ENCODE measurements around the gene L3MBTL4. TPM values are rescaled to one million over a fixed set of nuclear protein-coding genes. Genes with fewer than 3 reads are reported as not detected.

The L3MBTL4 gene
- total and polyA plus RNA-seq, 2 donors = 3.4 to 4.3 TPM

DNA sequence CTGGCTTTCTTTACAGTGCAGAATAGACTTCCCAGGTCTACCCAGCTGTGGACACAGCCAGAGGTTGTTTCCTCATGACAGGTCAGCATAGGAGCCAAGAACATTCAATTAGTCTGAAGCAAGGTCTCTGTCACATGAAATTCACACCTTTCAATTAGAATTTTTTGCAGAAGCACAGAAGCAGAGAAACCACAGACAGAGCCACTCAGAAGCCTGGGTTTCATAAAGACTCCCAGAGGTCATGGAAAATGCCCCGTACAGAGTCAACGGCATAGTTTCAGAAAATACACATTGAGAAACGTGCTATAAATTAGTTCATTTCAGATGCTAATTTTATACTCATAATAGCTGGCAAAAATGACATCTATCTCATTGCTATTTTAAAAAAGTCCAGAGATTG lies 432.4 kb downstream of the L3MBTL4 start:
- H3K27me3 ChIP-seq (ENCODE audit: control insufficient read depth in 2 of 2, insufficient read depth in 1 of 2, low read length in 1 of 2) = no peaks in the 10 kb centered on the region
- H3K36me3 ChIP-seq (ENCODE audit: control insufficient read depth in 2 of 2, insufficient read depth in 2 of 2, low read length in 1 of 2) = no peaks in the 10 kb centered on the region
- 95% methylated on average over 3 of the region's 3 CpGs for WGBS
- no peak overlapping the region for H3K4me3 ChIP-seq (ENCODE audit: low read length in 2 of 2)
- H3K9me3 ChIP-seq (ENCODE audit: control insufficient read depth in 2 of 2, insufficient read depth in 1 of 2, low read length in 1 of 2) = no peaks in the 10 kb centered on the region
- H3K27ac ChIP-seq (ENCODE audit: low read depth in 1 of 2, low read length in 1 of 2) = no peak overlapping the region
- no peak for DNase-seq (ENCODE audit: low read depth in 6 of 9, low spot score in 9 of 9)
- H3K4me1 ChIP-seq (ENCODE audit: control insufficient read depth in 2 of 2, insufficient read depth in 2 of 2, low read length in 2 of 2) = no peaks in the 10 kb centered on the region

- no peak overlapping the region for H3K27ac ChIP-seq (ENCODE audit: low read depth in 1 of 2, low read length in 1 of 2)
- no peaks in the 10 kb centered on the region for H3K4me1 ChIP-seq (ENCODE audit: control insufficient read depth in 2 of 2, insufficient read depth in 2 of 2, low read length in 2 of 2)
- WGBS = 96% methylated on average over 5 of the region's 5 CpGs
- H3K9me3 ChIP-seq (ENCODE audit: control insufficient read depth in 2 of 2, insufficient read depth in 1 of 2, low read length in 1 of 2) = no peaks in the 10 kb centered on the region
- H3K27me3 ChIP-seq (ENCODE audit: control insufficient read depth in 2 of 2, insufficient read depth in 1 of 2, low read length in 1 of 2) = no peaks in the 10 kb centered on the region
- no peaks in the 10 kb centered on the region for H3K36me3 ChIP-seq (ENCODE audit: control insufficient read depth in 2 of 2, insufficient read depth in 2 of 2, low read length in 1 of 2)
- DNase-seq (ENCODE audit: low read depth in 6 of 9, low spot score in 9 of 9) = no peak
- H3K4me3 ChIP-seq (ENCODE audit: low read length in 2 of 2) = no peak overlapping the region
These were observed 434.0 kb downstream of the L3MBTL4 start for GRCh38 chr18:5980721-5981120.

GRCh38 chr18:5979971-5980457 lies 434.7 kb downstream of the L3MBTL4 start:
- no peaks in the 10 kb centered on the region for H3K4me1 ChIP-seq (ENCODE audit: control insufficient read depth in 2 of 2, insufficient read depth in 2 of 2, low read length in 2 of 2)
- H3K27ac ChIP-seq (ENCODE audit: low read depth in 1 of 2, low read length in 1 of 2) = no peak overlapping the region
- 92% methylated on average over 9 of the region's 9 CpGs for WGBS
- no peaks in the 10 kb centered on the region for H3K27me3 ChIP-seq (ENCODE audit: control insufficient read depth in 2 of 2, insufficient read depth in 1 of 2, low read length in 1 of 2)
- H3K9me3 ChIP-seq (ENCODE audit: control insufficient read depth in 2 of 2, insufficient read depth in 1 of 2, low read length in 1 of 2) = no peaks in the 10 kb centered on the region
- no peak overlapping the region for H3K4me3 ChIP-seq (ENCODE audit: low read length in 2 of 2)
- peak in 1 of 9 donors; percentile 3 for DNase-seq (ENCODE audit: low read depth in 6 of 9, low spot score in 9 of 9)
- H3K36me3 ChIP-seq (ENCODE audit: control insufficient read depth in 2 of 2, insufficient read depth in 2 of 2, low read length in 1 of 2) = no peaks in the 10 kb centered on the region

GRCh38 chr18:5979176-5979888 lies 435.4 kb downstream of the L3MBTL4 start:
- Histone ChIP-seq H3K9me3 (ENCODE audit: control insufficient read depth in 2 of 2, insufficient read depth in 1 of 2, low read length in 1 of 2) (no peaks in the 10 kb centered on the region), H3K36me3 (ENCODE audit: control insufficient read depth in 2 of 2, insufficient read depth in 2 of 2, low read length in 1 of 2) (no peaks in the 10 kb centered on the region), H3K27me3 (ENCODE audit: control insufficient read depth in 2 of 2, insufficient read depth in 1 of 2, low read length in 1 of 2) (no peaks in the 10 kb centered on the region), H3K4me1 (ENCODE audit: control insufficient read depth in 2 of 2, insufficient read depth in 2 of 2, low read length in 2 of 2) (no peaks in the 10 kb centered on the region), H3K27ac (ENCODE audit: low read depth in 1 of 2, low read length in 1 of 2) (no peak overlapping the region), H3K4me3 (ENCODE audit: low read length in 2 of 2) (no peak overlapping the region)
- DNase-seq (ENCODE audit: low read depth in 6 of 9, low spot score in 9 of 9) = no peak
- WGBS = 89% methylated on average over 3 of the region's 3 CpGs

DNA sequence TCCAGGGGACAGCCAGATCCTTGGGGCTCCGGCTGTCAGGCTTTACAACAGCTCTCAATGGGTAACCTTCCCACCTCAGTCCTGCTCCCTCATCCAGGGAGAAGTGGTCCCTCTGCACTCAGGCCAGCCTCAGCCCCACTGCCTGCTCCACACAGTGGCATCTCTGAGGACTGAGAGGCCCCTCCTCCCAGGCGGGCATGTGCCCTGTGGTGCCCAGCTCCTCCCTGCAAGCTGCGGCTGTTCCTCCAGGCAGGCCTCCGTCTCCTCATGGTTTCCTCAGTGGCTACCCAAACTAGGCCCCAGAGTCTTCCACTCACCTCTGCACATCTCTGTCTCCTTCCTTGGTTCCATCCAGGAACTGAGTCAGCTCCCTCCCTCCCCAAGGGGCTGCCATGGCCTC lies 437.7 kb downstream of the L3MBTL4 start:
- no peaks in the 10 kb centered on the region for H3K27me3 ChIP-seq (ENCODE audit: control insufficient read depth in 2 of 2, insufficient read depth in 1 of 2, low read length in 1 of 2)
- 86% methylated on average over 4 of the region's 4 CpGs for WGBS
- no peak overlapping the region for H3K4me3 ChIP-seq (ENCODE audit: low read length in 2 of 2)
- no peaks in the 10 kb centered on the region for H3K9me3 ChIP-seq (ENCODE audit: control insufficient read depth in 2 of 2, insufficient read depth in 1 of 2, low read length in 1 of 2)
- H3K27ac ChIP-seq (ENCODE audit: low read depth in 1 of 2, low read length in 1 of 2) = no peak overlapping the region
- no peaks in the 10 kb centered on the region for H3K4me1 ChIP-seq (ENCODE audit: control insufficient read depth in 2 of 2, insufficient read depth in 2 of 2, low read length in 2 of 2)
- no peaks in the 10 kb centered on the region for H3K36me3 ChIP-seq (ENCODE audit: control insufficient read depth in 2 of 2, insufficient read depth in 2 of 2, low read length in 1 of 2)
- no peak for DNase-seq (ENCODE audit: low read depth in 6 of 9, low spot score in 9 of 9)

- WGBS = 89% methylated on average over 10 of the region's 10 CpGs
- Histone ChIP-seq H3K4me1 (ENCODE audit: control insufficient read depth in 2 of 2, insufficient read depth in 2 of 2, low read length in 2 of 2) (no peaks in the 10 kb centered on the region), H3K9me3 (ENCODE audit: control insufficient read depth in 2 of 2, insufficient read depth in 1 of 2, low read length in 1 of 2) (no peaks in the 10 kb centered on the region), H3K27ac (ENCODE audit: low read depth in 1 of 2, low read length in 1 of 2) (no peak overlapping the region), H3K36me3 (ENCODE audit: control insufficient read depth in 2 of 2, insufficient read depth in 2 of 2, low read length in 1 of 2) (no peaks in the 10 kb centered on the region), H3K4me3 (ENCODE audit: low read length in 2 of 2) (no peak overlapping the region), H3K27me3 (ENCODE audit: control insufficient read depth in 2 of 2, insufficient read depth in 1 of 2, low read length in 1 of 2) (no peaks in the 10 kb centered on the region)
- no peak for DNase-seq (ENCODE audit: low read depth in 6 of 9, low spot score in 9 of 9)
These were observed 439.4 kb downstream of the L3MBTL4 start for GRCh38 chr18:5975111-5976002.

- DNase-seq (ENCODE audit: low read depth in 6 of 9, low spot score in 9 of 9) = no peak
- no peak overlapping the region for H3K27ac ChIP-seq (ENCODE audit: low read depth in 1 of 2, low read length in 1 of 2)
- peaks cover 0 to 5% of the 10 kb centered on the region in 2 donors for H3K4me1 ChIP-seq (ENCODE audit: control insufficient read depth in 2 of 2, insufficient read depth in 2 of 2, low read length in 2 of 2)
- H3K4me3 ChIP-seq (ENCODE audit: low read length in 2 of 2) = no peak overlapping the region
- H3K9me3 ChIP-seq (ENCODE audit: control insufficient read depth in 2 of 2, insufficient read depth in 1 of 2, low read length in 1 of 2) = no peaks in the 10 kb centered on the region
- no peaks in the 10 kb centered on the region for H3K36me3 ChIP-seq (ENCODE audit: control insufficient read depth in 2 of 2, insufficient read depth in 2 of 2, low read length in 1 of 2)
- WGBS = 94% methylated on average over 2 of the region's 2 CpGs
- no peaks in the 10 kb centered on the region for H3K27me3 ChIP-seq (ENCODE audit: control insufficient read depth in 2 of 2, insufficient read depth in 1 of 2, low read length in 1 of 2)
These were observed 440.0 kb downstream of the L3MBTL4 start for GRCh38 chr18:5974696-5975095.

DNA sequence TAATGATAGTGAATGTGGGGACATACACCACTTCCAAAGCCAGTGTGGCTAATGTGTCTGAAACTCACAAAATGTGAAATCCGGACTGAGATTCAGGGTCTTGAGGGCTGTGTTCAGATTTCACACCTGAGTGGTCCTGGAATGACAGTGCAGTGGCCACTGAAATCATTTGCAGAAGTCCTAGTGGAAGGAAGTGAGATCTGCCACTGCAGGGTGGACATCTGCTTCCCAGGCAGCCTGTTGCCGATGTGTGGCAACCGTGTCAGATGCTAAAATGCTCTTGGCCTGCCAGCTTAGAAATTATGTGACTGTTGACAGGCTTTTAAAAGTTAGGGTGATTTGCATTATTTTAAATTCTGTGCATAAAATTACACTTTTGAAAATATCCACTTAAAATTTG lies 441.6 kb downstream of the L3MBTL4 start:
- Histone ChIP-seq H3K9me3 (ENCODE audit: control insufficient read depth in 2 of 2, insufficient read depth in 1 of 2, low read length in 1 of 2) (no peaks in the 10 kb centered on the region), H3K36me3 (ENCODE audit: control insufficient read depth in 2 of 2, insufficient read depth in 2 of 2, low read length in 1 of 2) (no peaks in the 10 kb centered on the region), H3K4me1 (ENCODE audit: control insufficient read depth in 2 of 2, insufficient read depth in 2 of 2, low read length in 2 of 2) (peaks cover 0 to 10% of the 10 kb centered on the region in 2 donors), H3K27ac (ENCODE audit: low read depth in 1 of 2, low read length in 1 of 2) (no peak overlapping the region), H3K4me3 (ENCODE audit: low read length in 2 of 2) (no peak overlapping the region), H3K27me3 (ENCODE audit: control insufficient read depth in 2 of 2, insufficient read depth in 1 of 2, low read length in 1 of 2) (no peaks in the 10 kb centered on the region)
- no peak for DNase-seq (ENCODE audit: low read depth in 6 of 9, low spot score in 9 of 9)
- WGBS = 96% methylated on average over 3 of the region's 3 CpGs

DNA sequence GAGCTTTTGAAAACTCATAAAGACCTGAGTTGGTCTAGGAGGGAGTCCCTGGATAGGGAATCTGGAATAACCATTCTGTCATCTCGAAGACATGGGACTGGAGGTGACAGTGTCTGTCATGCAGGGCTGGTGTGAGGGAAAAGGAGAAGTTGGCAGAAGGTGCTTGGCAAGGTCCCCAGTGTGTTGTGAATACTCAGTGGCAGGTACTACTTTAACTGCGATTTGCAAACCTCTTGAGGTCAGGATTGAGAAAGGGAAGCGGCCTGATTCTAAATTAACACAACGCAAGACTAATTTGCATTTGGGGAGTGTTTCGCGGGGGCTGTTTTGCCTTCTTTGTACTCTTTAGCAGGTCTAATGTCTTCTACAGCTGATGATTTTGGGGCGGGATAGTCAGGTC lies 442.4 kb downstream of the L3MBTL4 start:
- no peak overlapping the region for H3K4me3 ChIP-seq (ENCODE audit: low read length in 2 of 2)
- no peaks in the 10 kb centered on the region for H3K36me3 ChIP-seq (ENCODE audit: control insufficient read depth in 2 of 2, insufficient read depth in 2 of 2, low read length in 1 of 2)
- H3K4me1 ChIP-seq (ENCODE audit: control insufficient read depth in 2 of 2, insufficient read depth in 2 of 2, low read length in 2 of 2) = peaks cover 0 to 10% of the 10 kb centered on the region in 2 donors
- DNase-seq (ENCODE audit: low read depth in 6 of 9, low spot score in 9 of 9) = no peak
- H3K9me3 ChIP-seq (ENCODE audit: control insufficient read depth in 2 of 2, insufficient read depth in 1 of 2, low read length in 1 of 2) = no peaks in the 10 kb centered on the region
- H3K27me3 ChIP-seq (ENCODE audit: control insufficient read depth in 2 of 2, insufficient read depth in 1 of 2, low read length in 1 of 2) = no peaks in the 10 kb centered on the region
- no peak overlapping the region for H3K27ac ChIP-seq (ENCODE audit: low read depth in 1 of 2, low read length in 1 of 2)
- WGBS = 93% methylated on average over 7 of the region's 7 CpGs
